H9 (cell line): ENCODE measurements around the gene KIF6. TPM values are rescaled to one million over a fixed set of nuclear protein-coding genes. Genes with fewer than 3 reads are reported as not detected.
A peak's percentile ranks its signal among the peaks of the same experiment; 100 is the strongest.

Experiments used
- DNase-seq: peaks from one replicate; pipeline ENCODE4 v3.0.0-alpha.2; 2017
- H2AFZ ChIP-seq: one replicate; pipeline ENCODE4 v1.6.1; 2013; ENCODE audit warnings: mild to moderate bottlenecking, low read length, control low read depth, moderate library complexity
- H2AK5ac ChIP-seq: 2 replicates; pipeline ENCODE4 v1.6.1; 2013; ENCODE audit warnings: low read length, control low read depth, mixed read lengths; ENCODE audit not compliant: insufficient read length
- H2BK120ac ChIP-seq: one replicate; pipeline ENCODE4 v1.6.1; 2013; ENCODE audit warnings: low read depth, mild to moderate bottlenecking, low read length, control low read depth, inconsistent platforms; ENCODE audit not compliant: poor library complexity, severe bottlenecking
- H2BK12ac ChIP-seq: 2 replicates; pipeline ENCODE4 v1.6.1; 2013; ENCODE audit warnings: low read length, control low read depth, mixed read lengths, low read depth; ENCODE audit not compliant: insufficient read length
- H2BK15ac ChIP-seq: 2 replicates; pipeline ENCODE4 v1.6.1; 2013; ENCODE audit warnings: low read depth, low read length, control low read depth
- H2BK20ac ChIP-seq: one replicate; pipeline ENCODE4 v1.6.1; 2013; ENCODE audit warnings: low read depth, mild to moderate bottlenecking, low read length, control low read depth, inconsistent platforms; ENCODE audit not compliant: poor library complexity, severe bottlenecking
- H2BK5ac ChIP-seq: 2 replicates; pipeline ENCODE4 v1.6.1; 2013; ENCODE audit warnings: low read length, control low read depth, mixed read lengths; ENCODE audit not compliant: insufficient read length
- H3K14ac ChIP-seq: 2 replicates; pipeline ENCODE4 v1.6.1; 2013; ENCODE audit warnings: low read length, control low read depth; ENCODE audit not compliant: insufficient read depth
- H3K18ac ChIP-seq: 2 replicates; pipeline ENCODE4 v1.6.1; 2013; ENCODE audit warnings: low read depth, mild to moderate bottlenecking, mixed read lengths, low read length, control low read depth; ENCODE audit not compliant: insufficient read length
- H3K23ac ChIP-seq: 2 replicates; pipeline ENCODE4 v1.6.1; 2013; ENCODE audit warnings: low read length, control low read depth, mixed read lengths, low read depth; ENCODE audit not compliant: insufficient read length
- H3K23me2 ChIP-seq: 2 replicates; pipeline ENCODE4 v1.6.1; 2013; ENCODE audit warnings: low read depth, mild to moderate bottlenecking, mixed read lengths, low read length, control low read depth; ENCODE audit not compliant: insufficient read length, poor library complexity, severe bottlenecking
- H3K27ac ChIP-seq: 2 replicates; pipeline ENCODE4 v1.5.1; 2013; ENCODE audit warnings: low read length, control low read depth, mixed read lengths, low read depth; ENCODE audit not compliant: insufficient read length
- H3K27me3 ChIP-seq: 2 replicates; pipeline ENCODE4 v1.6.1; 2013; ENCODE audit warnings: low read length, control low read depth, inconsistent platforms; ENCODE audit not compliant: insufficient read depth
- H3K4ac ChIP-seq: 2 replicates; pipeline ENCODE4 v1.6.1; 2013; ENCODE audit warnings: low read depth, mild to moderate bottlenecking, control low read depth, inconsistent platforms, low read length, moderate library complexity
- H3K4me1 ChIP-seq: 2 replicates; pipeline ENCODE4 v1.6.1; 2013; ENCODE audit warnings: low read length, control low read depth, inconsistent platforms; ENCODE audit not compliant: insufficient read depth
- H3K4me2 ChIP-seq: 2 replicates; pipeline ENCODE4 v1.6.1; 2013; ENCODE audit warnings: low read length, control low read depth, mixed read lengths; ENCODE audit not compliant: insufficient read length, insufficient read depth
- H3K56ac ChIP-seq: 2 replicates; pipeline ENCODE4 v1.6.1; 2013; ENCODE audit warnings: low read depth, mild to moderate bottlenecking, mixed read lengths, low read length, control low read depth; ENCODE audit not compliant: insufficient read length
- H3K79me1 ChIP-seq: 2 replicates; pipeline ENCODE4 v1.6.1; 2013; ENCODE audit warnings: low read depth, mild to moderate bottlenecking, moderate library complexity, low read length, control low read depth, inconsistent platforms; ENCODE audit not compliant: insufficient read depth, poor library complexity, severe bottlenecking
- H3K79me2 ChIP-seq: 2 replicates; pipeline ENCODE4 v1.6.1; 2013; ENCODE audit warnings: low read length, control low read depth, inconsistent platforms; ENCODE audit not compliant: insufficient read depth
- H3K9ac ChIP-seq: 2 replicates; pipeline ENCODE4 v1.6.1; 2013; ENCODE audit warnings: low read length, control low read depth, mixed read lengths; ENCODE audit not compliant: insufficient read length; ENCODE audit errors: extremely low read depth
- H3K9me3 ChIP-seq: one replicate; pipeline ENCODE4 v1.6.1; 2013; ENCODE audit warnings: low read depth, low read length, inconsistent platforms; ENCODE audit not compliant: control insufficient read depth
- H3T11ph ChIP-seq: one replicate; pipeline ENCODE4 v1.6.1; 2013; ENCODE audit warnings: mild to moderate bottlenecking, low read length, control low read depth, inconsistent platforms
- H4K20me1 ChIP-seq: one replicate; pipeline ENCODE4 v1.6.1; 2013; ENCODE audit not compliant: control insufficient read depth, insufficient read length, insufficient read depth
- H4K5ac ChIP-seq: 2 replicates; pipeline ENCODE4 v1.6.1; 2013; ENCODE audit warnings: low read depth, mild to moderate bottlenecking, mixed read lengths, low read length, control low read depth; ENCODE audit not compliant: insufficient read length
- H4K8ac ChIP-seq: replicated peaks from 2 replicates; pipeline ENCODE4 v1.6.1; 2013; ENCODE audit warnings: low read length, control low read depth, mixed read lengths, low read depth; ENCODE audit not compliant: insufficient read length
- H4K91ac ChIP-seq: 2 replicates; pipeline ENCODE4 v1.6.1; 2013; ENCODE audit warnings: low read depth, mild to moderate bottlenecking, moderate library complexity, mixed read lengths, low read length, control low read depth; ENCODE audit not compliant: insufficient read length
- H3K27ac Mint-ChIP-seq, 3 experiments: 2 replicates in 2 of 3; 3 replicates in 1 of 3; pipeline ENCODE4 v1.8.0; 2020 to 2021; ENCODE audit warnings: mixed read lengths in 3 of 3, mild to moderate bottlenecking in 1 of 3, moderate library complexity in 1 of 3
- H3K27me3 Mint-ChIP-seq: 2 replicates; pipeline ENCODE4 v1.8.0; 2021; ENCODE audit warnings: low read depth, mild to moderate bottlenecking, moderate library complexity, mixed read lengths
- H3K36me3 Mint-ChIP-seq, 3 experiments: 2 replicates in 2 of 3; 3 replicates in 1 of 3; pipeline ENCODE4 v1.8.0; 2020 to 2021; ENCODE audit warnings: low read depth in 3 of 3, mixed read lengths in 3 of 3; ENCODE audit not compliant: insufficient read depth in 1 of 3
- H3K4me1 Mint-ChIP-seq, 2 experiments: 2 replicates each; pipeline ENCODE4 v1.8.0; 2020; ENCODE audit warnings: mixed read lengths in 2 of 2
- H3K4me3 Mint-ChIP-seq, 2 experiments: 2 replicates in 1 of 2; 3 replicates in 1 of 2; pipeline ENCODE4 v1.8.0; 2020 to 2021; ENCODE audit warnings: mild to moderate bottlenecking in 2 of 2, mixed read lengths in 2 of 2, moderate library complexity in 1 of 2
- H3K9me3 Mint-ChIP-seq, 2 experiments: 2 replicates in 1 of 2; 3 replicates in 1 of 2; pipeline ENCODE4 v1.8.0; 2020; ENCODE audit warnings: mild to moderate bottlenecking in 2 of 2, mixed read lengths in 2 of 2, moderate library complexity in 1 of 2
- WGBS: extraction: QIAGEN DNeasy Blood & Tissue Kit; methylation state at CpG from one replicate; pipeline ENCODE4 v1.1.7; 2013; ENCODE audit warnings: missing lambda C conversion rate, low lambda C conversion rate, mixed read lengths; ENCODE audit not compliant: insufficient read length; ENCODE audit errors: extremely low coverage; 5-methylcytosine and 5-hydroxymethylcytosine counted together
- total RNA-seq: library from RNA; stranded (reverse); gene quantifications from 2 replicates; pipeline ENCODE4 v1.2.1, GENCODE V29; 2021
- TF ChIP-seq, protein P1 (sequence below): fragments of 200-600 bp; sonication (generic); conservative IDR thresholded peaks from 3 replicates; pipeline ENCODE4 v1.8.0; 2021; ENCODE audit warnings: antibody characterized with exemption, mild to moderate bottlenecking

The KIF6 gene
- total RNA-seq, 1 experiment from 2014 or later, result 0.63 TPM

GRCh38 chr6:39623750-39624149 lies 101.5 kb downstream of the KIF6 start:
- Histone ChIP-seq H2AK5ac (no peak overlapping the region), H3K79me1 (no peaks in the 10 kb centered on the region), H2BK5ac (no peak overlapping the region), H2BK15ac (no peak overlapping the region), H3K14ac (peak overlapping the region; percentile 5; the same call in 1 of the 2 replicates), H3K9ac (no peak overlapping the region), H3K27ac (no peak overlapping the region), H3K4me2 (no peak overlapping the region), H3K23ac (no peak overlapping the region), H3K56ac (no peak overlapping the region), H4K91ac (no peak overlapping the region), H2BK20ac (no peak overlapping the region), H3K4ac (no peak overlapping the region), H4K20me1 (no peaks in the 10 kb centered on the region), H3K9me3 (no peaks in the 10 kb centered on the region), H3K23me2 (no peaks in the 10 kb centered on the region), H2BK120ac (no peak overlapping the region), H4K5ac (no peak overlapping the region), H3K79me2 (no peaks in the 10 kb centered on the region), H3K4me1 (no peaks in the 10 kb centered on the region), H3K18ac (no peak overlapping the region), H4K8ac (no peak overlapping the region), H3K27me3 (no peaks in the 10 kb centered on the region), H2BK12ac (no peak overlapping the region), H2AFZ (no peak overlapping the region), H3T11ph (no peak overlapping the region)
- Mint-ChIP-seq H3K4me1 (peaks cover 6% of the 10 kb centered on the region in 2 experiments), H3K9me3 (no peaks in the 10 kb centered on the region), H3K4me3 (no peak overlapping the region), H3K27ac (no peak overlapping the region; a peak in 1 of 7 replicates), H3K27me3 (no peaks in the 10 kb centered on the region), H3K36me3 (no peaks in the 10 kb centered on the region)
- DNase-seq, result no peak
- no CpG with 5 or more reads among the region's 4 CpGs for WGBS
- TF ChIP-seq, protein P1, sequence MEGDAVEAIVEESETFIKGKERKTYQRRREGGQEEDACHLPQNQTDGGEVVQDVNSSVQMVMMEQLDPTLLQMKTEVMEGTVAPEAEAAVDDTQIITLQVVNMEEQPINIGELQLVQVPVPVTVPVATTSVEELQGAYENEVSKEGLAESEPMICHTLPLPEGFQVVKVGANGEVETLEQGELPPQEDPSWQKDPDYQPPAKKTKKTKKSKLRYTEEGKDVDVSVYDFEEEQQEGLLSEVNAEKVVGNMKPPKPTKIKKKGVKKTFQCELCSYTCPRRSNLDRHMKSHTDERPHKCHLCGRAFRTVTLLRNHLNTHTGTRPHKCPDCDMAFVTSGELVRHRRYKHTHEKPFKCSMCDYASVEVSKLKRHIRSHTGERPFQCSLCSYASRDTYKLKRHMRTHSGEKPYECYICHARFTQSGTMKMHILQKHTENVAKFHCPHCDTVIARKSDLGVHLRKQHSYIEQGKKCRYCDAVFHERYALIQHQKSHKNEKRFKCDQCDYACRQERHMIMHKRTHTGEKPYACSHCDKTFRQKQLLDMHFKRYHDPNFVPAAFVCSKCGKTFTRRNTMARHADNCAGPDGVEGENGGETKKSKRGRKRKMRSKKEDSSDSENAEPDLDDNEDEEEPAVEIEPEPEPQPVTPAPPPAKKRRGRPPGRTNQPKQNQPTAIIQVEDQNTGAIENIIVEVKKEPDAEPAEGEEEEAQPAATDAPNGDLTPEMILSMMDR, result no peak
